ENCODE data around the gene MANF. TPM values are rescaled to one million over a fixed set of nuclear protein-coding genes. Genes with fewer than 3 reads are reported as not detected.
"Not testable (repeated sequence)": the region's sequence is repeated elsewhere in the genome, so short reads cannot be mapped to it uniquely, and the experiment has no call there.

Gene MANF
- total RNA-seq, 1 experiment from 2014 or later: 129 TPM

GRCh38 chr3:51382947-51383578 is 2.0 kb upstream of the MANF start:
- H3K9me3 ChIP-seq: no peaks in the 10 kb centered on the region
- H3K36me3 ChIP-seq: peaks cover 17% of the 10 kb centered on the region
- H3K27me3 ChIP-seq: no peaks in the 10 kb centered on the region
- no peak overlapping the region; the same call in 1 of the 2 replicates for H3K4me3 ChIP-seq
- DNase-seq: no peak

- Histone ChIP-seq H3K4me3 (peak overlapping the region; percentile 96), H3K36me3 (peaks cover 29% of the 10 kb centered on the region), H3K27me3 (no peaks in the 10 kb centered on the region), H3K9me3 (no peaks in the 10 kb centered on the region)
- peak; percentile 23 for DNase-seq
These were observed 901 bp upstream of the MANF start for GRCh38 chr3:51384055-51384725.

GRCh38 chr3:51385621-51386091 is 565 bp downstream of the MANF start:
- no peak for DNase-seq
- Histone ChIP-seq H3K36me3 (peaks cover 33% of the 10 kb centered on the region), H3K27me3 (no peaks in the 10 kb centered on the region)

DNA sequence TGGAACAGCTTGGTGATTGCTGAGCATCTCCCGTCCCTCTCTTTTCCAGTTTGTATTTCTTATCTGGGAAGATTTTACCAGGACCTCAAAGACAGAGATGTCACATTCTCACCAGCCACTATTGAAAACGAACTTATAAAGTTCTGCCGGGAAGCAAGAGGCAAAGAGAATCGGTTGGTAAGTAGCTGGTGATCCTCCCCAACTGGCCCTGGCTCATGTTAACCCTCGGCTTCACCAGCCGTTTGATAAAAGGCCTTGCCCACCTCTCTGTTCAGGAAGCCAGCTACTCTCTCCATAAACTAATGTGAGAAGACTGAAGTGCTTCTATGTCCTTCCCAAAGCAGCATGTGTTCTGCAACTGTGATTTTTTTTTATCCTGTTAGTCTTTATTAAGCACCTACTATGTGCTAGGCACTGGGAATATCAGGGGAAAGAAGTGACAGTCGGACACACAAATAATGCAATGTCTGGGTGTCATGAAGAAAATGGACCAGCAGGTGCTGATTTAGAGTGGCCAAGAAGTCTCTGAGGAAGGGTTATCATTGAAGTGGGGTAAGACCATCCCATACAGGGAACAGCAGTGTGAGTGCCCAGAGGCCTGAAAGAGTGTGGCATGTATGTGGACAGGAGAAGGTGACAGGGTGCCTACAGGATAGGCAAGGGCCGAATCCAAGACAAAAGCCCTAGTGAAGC is 1.2 kb downstream of the MANF start:
- Histone ChIP-seq H3K27me3 (no peaks in the 10 kb centered on the region), H3K9me3 (no peaks in the 10 kb centered on the region), H3K36me3 (peaks cover 33% of the 10 kb centered on the region), H3K4me3 (peak overlapping the region; percentile 96)
- no peak for DNase-seq

More at GRCh38 chr3:51385621-51386091, 565 bp downstream of the MANF start:
- no peaks in the 10 kb centered on the region for H3K9me3 ChIP-seq
- peak overlapping the region; percentile 96 for H3K4me3 ChIP-seq

GRCh38 chr3:51386852-51387229 is 1.8 kb downstream of the MANF start:
- Histone ChIP-seq H3K9me3 (no peaks in the 10 kb centered on the region), H3K27me3 (no peaks in the 10 kb centered on the region), H3K4me3 (no peak overlapping the region; the same call in 1 of the 2 replicates), H3K36me3 (peaks cover 33% of the 10 kb centered on the region)
- no peak for DNase-seq

- not testable (repeated sequence) for H3K9me3 ChIP-seq, H3K4me3 ChIP-seq, H3K27me3 ChIP-seq, DNase-seq
- H3K36me3 ChIP-seq: peaks cover 33% of the 10 kb centered on the region
These were observed 2.2 kb downstream of the MANF start for GRCh38 chr3:51387281-51387680.

DNA sequence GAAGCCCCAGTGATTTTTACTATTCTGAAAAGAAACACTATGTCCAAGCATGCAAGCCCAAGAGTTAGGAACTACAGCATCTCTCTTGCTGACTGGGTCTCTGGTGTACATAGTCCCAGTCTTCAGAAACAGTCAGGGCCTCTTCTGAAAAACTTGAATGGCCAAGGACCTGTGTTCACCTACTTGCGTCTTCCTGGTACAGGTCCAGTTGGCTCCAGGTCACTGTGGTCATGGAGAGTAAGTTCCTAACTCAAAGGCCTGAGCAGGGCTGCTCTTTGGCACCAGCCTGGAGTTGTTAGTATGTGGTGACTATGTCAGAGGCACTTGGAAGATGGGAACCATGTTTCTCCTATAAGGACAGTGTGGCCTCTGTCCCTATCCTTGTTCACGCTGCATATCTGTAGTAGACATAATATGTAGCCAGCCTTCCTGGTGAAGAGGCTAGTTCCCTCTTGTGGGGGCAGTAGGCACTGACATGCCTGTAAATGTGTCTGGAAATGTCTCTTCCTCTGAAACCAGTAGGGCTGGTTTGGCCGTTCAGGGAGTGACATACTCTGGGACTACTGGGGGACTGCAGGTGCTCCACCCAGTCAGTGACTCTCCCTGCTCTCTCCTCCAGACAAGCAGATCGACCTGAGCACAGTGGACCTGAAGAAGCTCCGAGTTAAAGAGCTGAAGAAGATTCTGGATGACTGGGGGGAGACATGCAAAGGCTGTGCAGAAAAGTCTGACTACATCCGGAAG is 3.4 kb downstream of the MANF start:
- no peak overlapping the region for H3K4me3 ChIP-seq
- DNase-seq: no peak
- H3K9me3 ChIP-seq: no peaks in the 10 kb centered on the region
- peaks cover 44% of the 10 kb centered on the region for H3K36me3 ChIP-seq
- no peaks in the 10 kb centered on the region for H3K27me3 ChIP-seq

- Histone ChIP-seq H3K9me3 (no peaks in the 10 kb centered on the region), H3K36me3 (peaks cover 56% of the 10 kb centered on the region), H3K27me3 (no peaks in the 10 kb centered on the region), H3K4me3 (no peak overlapping the region)
- peak; percentile 35 for DNase-seq
These were observed 4.5 kb downstream of the MANF start for GRCh38 chr3:51389423-51390183.

- H3K36me3 ChIP-seq: peaks cover 62% of the 10 kb centered on the region
These were observed 5.4 kb downstream of the MANF start for GRCh38 chr3:51390246-51391074.

GRCh38 chr3:51391075-51391565 is 6.0 kb downstream of the MANF start, which contains the start of gene RBM15B:
Gene RBM15B, plus strand, starts transcription at chr3:51391285. Its CDS starts 115 bp downstream, at chr3:51391400.
- Histone ChIP-seq H3K27me3 (no peaks in the 10 kb centered on the region), H3K9me3 (no peaks in the 10 kb centered on the region), H3K4me3 (peak within 1 kb of the TSS; percentile 58), H3K36me3 (peaks cover 62% of the 10 kb centered on the region)
- peak; percentile 95 for DNase-seq

More at GRCh38 chr3:51390246-51391074, 5.4 kb downstream of the MANF start:
- no peak for DNase-seq
- Histone ChIP-seq H3K9me3 (no peaks in the 10 kb centered on the region), H3K4me3 (peak overlapping the region; percentile 58), H3K27me3 (no peaks in the 10 kb centered on the region)

GRCh38 chr3:51391566-51392354 is 6.7 kb downstream of the MANF start:
- H3K9me3 ChIP-seq: no peaks in the 10 kb centered on the region
- H3K36me3 ChIP-seq: peaks cover 56% of the 10 kb centered on the region
- no peaks in the 10 kb centered on the region for H3K27me3 ChIP-seq
- H3K4me3 ChIP-seq: peak overlapping the region; percentile 58
- peak; percentile 23 for DNase-seq

- H3K36me3 ChIP-seq: peaks cover 50% of the 10 kb centered on the region
These were observed 7.5 kb downstream of the MANF start for GRCh38 chr3:51392355-51393133.

DNA sequence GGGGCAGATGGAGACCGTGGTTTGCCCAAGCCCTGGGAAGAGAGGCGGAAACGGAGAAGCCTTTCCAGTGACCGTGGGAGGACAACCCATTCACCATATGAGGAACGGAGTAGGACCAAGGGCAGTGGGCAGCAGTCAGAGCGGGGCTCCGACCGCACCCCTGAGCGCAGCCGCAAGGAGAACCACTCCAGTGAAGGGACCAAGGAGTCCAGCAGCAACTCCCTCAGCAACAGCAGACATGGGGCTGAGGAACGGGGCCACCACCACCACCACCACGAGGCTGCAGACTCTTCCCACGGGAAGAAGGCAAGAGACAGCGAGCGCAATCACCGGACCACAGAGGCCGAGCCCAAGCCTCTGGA is 8.0 kb downstream of the MANF start:
- DNase-seq: no peak
- no peaks in the 10 kb centered on the region for H3K27me3 ChIP-seq
- peaks cover 48% of the 10 kb centered on the region for H3K36me3 ChIP-seq
- no peaks in the 10 kb centered on the region for H3K9me3 ChIP-seq
- no peak overlapping the region for H3K4me3 ChIP-seq

More at GRCh38 chr3:51392355-51393133, 7.5 kb downstream of the MANF start:
- Histone ChIP-seq H3K4me3 (peak overlapping the region; percentile 58), H3K9me3 (no peaks in the 10 kb centered on the region), H3K27me3 (no peaks in the 10 kb centered on the region)
- no peak for DNase-seq

- Histone ChIP-seq H3K9me3 (no peaks in the 10 kb centered on the region), H3K36me3 (peaks cover 44% of the 10 kb centered on the region), H3K27me3 (no peaks in the 10 kb centered on the region), H3K4me3 (no peak overlapping the region)
- DNase-seq: no peak
These were observed 8.5 kb downstream of the MANF start for GRCh38 chr3:51393564-51393963.
